Skin epidermis (tissue), 12 donors: ENCODE results near the gene ELP5.

Source experiments
- H3K27ac ChIP-seq, 21 experiments: fragments of 200-600 bp; sonication (generic) in 11 of 21; one replicate each; pipeline ENCODE4 v1.5.0; 2020; ENCODE audit warnings: mild to moderate bottlenecking in 3 of 21, inconsistent platforms in 2 of 21, moderate library complexity in 2 of 21
- H3K4me3 ChIP-seq, 7 experiments: fragments of 200-600 bp; sonication (generic) in 2 of 7; one replicate each; pipeline ENCODE4 v1.5.0; 2020; ENCODE audit warnings: inconsistent platforms in 2 of 7, mild to moderate bottlenecking in 2 of 7, moderate library complexity in 1 of 7

Gene ELP5

DNA sequence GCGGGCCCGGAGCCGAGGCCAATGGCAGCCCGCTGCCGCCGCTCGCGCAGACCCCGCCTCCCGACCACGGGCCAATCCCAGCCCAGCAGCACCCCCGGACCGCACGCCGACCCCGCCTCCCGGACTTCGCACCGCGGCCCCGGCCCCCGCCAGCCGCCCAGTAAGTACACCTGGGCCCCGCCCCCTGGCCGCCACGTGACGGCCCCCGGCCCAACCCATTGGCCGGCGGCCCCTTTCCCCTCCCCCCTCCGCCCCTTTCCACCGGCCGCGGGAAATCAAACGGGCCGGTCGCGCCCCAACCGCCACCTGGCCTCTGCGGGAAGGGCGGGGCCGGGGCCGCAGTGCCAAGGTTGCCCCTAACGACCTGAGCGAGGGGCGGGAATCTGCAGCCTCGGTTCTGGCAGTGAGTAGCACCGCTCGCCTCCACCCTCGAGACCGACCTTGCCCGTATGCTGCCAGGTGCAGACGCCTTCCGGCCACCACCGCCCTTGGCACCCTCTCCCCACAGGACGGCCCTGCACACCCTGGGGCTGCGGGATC, 42.7 kb downstream of the ELP5 start, which contains the start of gene YBX2:
YBX2 (minus strand) TSS at position 26 of the 540 bp plus-strand sequence. CDS start 139 bp downstream, outside the sequence.
- Histone ChIP-seq H3K27ac (peak within 1 kb of the TSS in 3 of 21 experiments; percentile 4 to 44 (median 23)), H3K4me3 (peak within 1 kb of the TSS in 6 of 7 experiments; percentile 5 to 24 (median 13))

DNA sequence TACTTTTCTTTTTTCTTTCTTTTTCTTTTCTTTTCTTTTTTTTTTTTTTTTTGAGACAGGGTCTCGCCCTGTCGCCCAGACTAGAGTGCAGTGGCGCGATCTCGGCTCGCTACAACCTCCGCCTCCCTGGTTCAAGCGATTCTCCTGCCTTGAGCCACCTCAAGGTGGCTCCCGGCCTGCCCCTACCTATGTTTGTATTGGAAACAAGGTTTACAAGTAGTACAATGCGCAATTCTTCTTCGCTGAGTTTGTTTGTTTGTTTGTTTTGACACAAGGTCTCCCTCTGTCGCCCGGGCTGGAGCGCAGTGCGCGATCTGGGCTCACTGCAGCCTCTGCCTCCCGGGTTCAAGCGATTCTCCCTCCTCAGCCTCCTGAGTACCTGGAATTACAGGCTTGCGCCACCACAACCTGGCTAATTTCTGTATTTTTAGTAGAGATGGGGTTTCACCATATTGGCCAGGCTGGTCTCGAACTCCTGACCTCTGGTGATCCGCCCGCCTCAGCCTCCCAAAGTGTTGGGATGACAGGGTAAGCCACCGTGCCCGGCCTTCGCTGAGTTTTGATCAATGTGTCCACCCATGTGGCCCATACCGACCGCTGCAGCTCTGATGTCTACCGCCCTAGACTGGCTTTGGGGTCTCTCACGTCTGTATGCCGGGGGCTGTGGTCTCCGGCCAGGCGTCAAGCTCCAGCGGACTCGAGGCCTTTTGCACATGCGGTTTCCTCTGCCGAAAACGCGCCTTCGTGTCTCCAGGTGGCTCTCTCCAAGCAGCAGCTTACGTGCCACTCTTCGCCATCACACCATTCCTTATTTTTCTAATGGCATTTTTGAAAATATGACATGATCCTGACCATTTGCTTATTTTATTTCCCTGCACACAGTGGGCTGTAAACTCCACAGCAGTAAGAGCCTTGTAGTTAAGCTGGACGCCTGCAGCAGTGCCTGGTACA, 43.5 kb downstream of the ELP5 start:
- peak overlapping the region in 2 of 7 experiments; percentile 22 to 24 for H3K4me3 ChIP-seq
- peak overlapping the region in 2 of 21 experiments; percentile 23 to 44 for H3K27ac ChIP-seq

DNA sequence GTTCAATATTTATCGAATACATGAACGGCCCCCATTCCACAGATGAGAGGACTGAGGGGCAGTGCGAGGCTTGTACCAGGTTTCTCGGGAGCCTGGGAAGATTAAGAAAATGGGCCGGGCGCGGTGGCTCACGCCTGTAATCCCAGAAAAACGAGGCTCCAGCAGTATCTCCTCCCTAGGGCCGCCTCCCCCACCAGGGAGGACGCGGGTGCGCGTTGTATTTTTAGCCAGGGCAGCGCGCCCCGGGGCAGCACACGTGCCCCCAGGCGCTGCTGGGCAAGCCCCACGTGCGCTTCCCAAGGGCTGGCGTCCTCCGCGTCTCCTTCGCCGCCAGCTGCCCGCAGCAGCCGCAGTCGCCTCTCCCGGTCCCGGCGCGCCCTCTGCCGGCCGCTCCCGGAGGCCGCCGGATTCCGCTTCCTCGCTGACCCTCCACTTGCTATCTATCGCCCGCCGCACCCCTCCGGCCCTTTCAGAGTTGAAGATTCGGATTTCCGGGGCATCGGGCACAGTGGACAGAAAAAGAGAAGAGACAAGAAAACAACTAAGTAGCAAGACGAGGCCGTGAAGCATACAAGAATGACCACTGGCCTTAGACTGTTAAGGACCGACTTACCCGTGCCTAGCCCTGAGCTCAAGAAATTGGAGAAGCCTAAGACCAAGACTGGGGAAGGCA, 44.3 kb downstream of the ELP5 start:
- peak overlapping the region in 1 of 21 experiments; percentile 23 for H3K27ac ChIP-seq
- H3K4me3 ChIP-seq = no peak overlapping the region

DNA sequence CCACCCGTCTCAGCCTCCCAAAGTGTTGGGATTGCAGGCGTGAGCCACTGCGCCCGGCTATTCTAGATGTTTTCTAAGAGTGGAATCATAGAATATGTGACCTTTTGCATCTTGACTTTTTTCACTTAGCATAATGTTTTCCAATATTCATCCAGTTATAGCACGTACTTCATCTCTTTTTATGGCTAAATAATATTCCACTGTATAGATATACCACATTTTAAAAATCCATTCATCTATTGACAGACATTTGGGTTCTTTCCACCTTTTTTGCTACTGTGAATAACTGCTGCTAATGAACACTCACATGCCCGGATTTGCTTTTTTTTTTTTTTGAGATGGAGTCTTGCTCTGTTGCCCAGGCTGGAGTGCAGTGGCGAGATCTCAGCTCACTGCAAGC, 52.2 kb downstream of the ELP5 start:
- no peak overlapping the region for H3K4me3 ChIP-seq
- no peak overlapping the region for H3K27ac ChIP-seq

DNA sequence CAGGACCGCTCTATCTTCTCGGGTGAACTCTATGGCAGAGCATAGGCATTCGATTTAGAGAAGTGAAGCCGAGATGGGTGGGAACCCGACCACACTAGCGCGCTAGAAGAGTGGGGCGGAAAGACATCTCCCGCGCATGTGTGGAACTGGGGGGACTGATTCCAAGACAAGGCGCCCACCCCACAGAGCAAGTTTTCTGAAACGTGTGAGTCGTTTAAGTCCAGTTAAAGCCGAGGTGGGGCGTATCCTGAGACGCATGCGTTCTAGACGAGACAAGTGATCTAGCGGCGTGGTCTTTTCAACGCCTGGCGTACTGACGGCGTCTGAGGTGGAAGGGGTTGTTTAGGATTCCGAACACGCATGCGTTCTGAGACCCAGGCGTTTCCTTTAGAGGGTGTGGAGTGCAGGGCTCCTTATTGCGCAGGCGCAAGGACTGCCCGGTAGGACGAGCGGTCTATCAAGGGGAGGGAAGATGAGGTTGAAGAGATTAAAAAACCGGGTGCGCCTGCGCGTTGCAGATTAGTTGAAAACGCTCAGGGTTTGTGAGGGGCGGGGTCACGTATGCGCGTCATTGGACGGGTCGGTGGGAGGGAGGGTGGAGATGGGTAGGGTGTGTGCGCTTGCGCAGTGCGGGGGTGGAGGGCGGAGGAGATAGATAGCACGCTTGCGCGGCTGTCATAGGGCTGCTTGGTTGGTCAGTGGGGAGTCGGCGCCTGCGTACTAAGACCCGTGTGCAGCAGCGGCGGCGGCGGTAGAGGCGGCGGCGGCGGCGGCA, 55.1 kb downstream of the ELP5 start, which contains the start of gene EIF5A:
EIF5A (plus strand) TSS at position 718 of the 775 bp plus-strand sequence. CDS start 2,008 bp downstream, outside the sequence.
- H3K4me3 ChIP-seq = peak within 1 kb of the TSS; percentile 86 to 100 (median 98)
- peak within 1 kb of the TSS; percentile 93 to 100 (median 99) for H3K27ac ChIP-seq

DNA sequence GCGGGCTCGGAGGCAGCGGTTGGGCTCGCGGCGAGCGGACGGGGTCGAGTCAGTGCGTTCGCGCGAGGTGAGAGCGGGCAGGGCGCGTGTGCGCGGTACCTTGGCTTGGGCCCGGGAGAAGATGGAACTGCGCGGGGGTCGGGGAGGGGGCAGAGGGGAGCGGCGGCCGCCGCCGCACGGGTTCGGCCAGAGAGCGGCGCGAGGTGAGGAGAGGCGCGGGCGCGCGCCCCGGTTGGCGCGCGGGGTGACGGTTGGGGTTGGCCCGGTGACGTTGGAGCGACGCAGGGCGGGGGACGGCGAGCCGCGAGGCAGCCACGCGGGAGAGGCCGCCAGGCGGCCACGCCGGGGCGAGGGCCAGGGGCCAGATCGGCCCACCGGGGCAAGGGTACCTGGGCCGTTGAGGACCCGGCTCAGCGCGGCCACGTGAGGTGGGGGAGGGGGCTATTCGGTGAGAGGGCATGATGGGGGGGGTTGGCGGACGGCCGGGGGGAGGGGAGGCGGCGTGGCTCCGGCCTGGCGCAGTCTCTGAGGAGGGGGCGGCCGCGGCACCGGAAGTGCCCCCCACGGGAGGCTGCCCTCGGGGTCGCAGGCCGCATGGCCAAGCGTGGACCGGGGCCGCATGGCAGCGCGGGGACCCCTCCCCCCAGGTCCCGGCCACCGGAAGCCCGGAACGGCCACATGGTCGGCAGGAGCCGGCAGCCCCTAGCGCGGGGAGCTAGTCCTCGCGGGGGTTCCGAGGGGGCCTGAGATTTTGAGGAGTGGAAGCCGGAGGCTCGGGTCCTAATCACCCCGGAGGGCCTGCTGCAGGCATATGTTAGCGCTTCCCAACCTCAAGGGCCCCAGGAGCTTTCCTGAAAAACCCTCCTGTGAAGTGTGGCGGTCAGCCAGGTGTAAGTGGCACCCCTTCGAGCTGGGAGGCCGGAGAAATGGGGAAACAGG, 55.9 kb downstream of the ELP5 start:
- Histone ChIP-seq H3K4me3 (peak overlapping the region; percentile 86 to 100 (median 98)), H3K27ac (peak overlapping the region; percentile 93 to 100 (median 99))

DNA sequence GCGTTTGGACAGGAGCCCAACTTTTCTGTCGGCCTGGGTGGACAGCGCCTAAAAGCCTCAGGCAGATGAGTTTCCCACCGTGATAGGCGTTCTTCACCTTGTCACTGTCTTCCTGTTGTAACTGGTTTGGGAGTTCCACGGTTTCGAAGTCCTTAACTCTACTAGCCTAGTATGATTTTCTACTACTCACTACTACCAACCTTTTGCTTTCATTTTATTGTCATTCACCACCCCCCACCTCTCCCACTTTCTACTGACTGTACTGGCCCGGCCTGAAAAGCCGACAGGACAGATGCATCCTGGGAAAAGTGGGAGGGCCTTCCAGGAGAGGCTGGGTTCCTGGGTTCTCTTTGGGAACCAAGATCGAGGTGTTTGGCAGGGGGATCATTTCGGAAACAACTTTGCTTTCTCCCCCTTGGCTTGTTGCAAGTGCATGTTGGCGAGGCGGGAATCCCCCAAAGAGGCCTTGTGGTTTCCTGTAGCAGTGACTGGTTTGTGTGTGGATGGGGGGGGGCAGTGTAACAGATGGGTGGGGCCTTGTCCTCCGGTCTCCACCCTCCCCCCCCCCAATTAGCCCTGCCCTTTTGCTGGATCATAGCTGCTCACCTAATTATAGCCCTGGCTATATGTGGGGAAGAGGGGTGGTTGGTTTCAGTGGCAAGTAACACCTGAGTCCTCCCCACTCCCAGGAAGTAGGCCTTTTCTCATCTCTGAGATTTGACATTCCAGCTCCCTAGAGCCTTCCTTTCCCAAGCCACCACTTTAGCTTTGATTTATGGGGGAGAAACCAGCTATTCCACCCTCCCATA, 56.8 kb downstream of the ELP5 start:
- peak overlapping the region; percentile 93 to 100 (median 99) for H3K27ac ChIP-seq
- H3K4me3 ChIP-seq = peak overlapping the region; percentile 86 to 100 (median 98)
